HG03039 (cell line): ENCODE measurements around the gene CNTN4.
"Not testable (repeated sequence)": the region's sequence is repeated elsewhere in the genome, so short reads cannot be mapped to it uniquely, and the experiment has no call there.

Experiments
- ATAC-seq: cut with Tn5 transposase; IDR thresholded peaks from one replicate; pipeline ENCODE4 v1.9.1; 2021; ENCODE audit warnings: mild to moderate bottlenecking, moderate library complexity; ENCODE audit not compliant: unreplicated experiment

Gene CNTN4

GRCh38 chr3:2771741-2772140, 673.1 kb downstream of the CNTN4 start:
- no peak for ATAC-seq

- no peak for ATAC-seq
These were observed 674.1 kb downstream of the CNTN4 start for GRCh38 chr3:2772803-2773202.

- no peak for ATAC-seq
These were observed 676.0 kb downstream of the CNTN4 start for GRCh38 chr3:2774481-2775249.

- no peak for ATAC-seq
These were observed 684.6 kb downstream of the CNTN4 start for GRCh38 chr3:2783261-2783660.

- ATAC-seq = peak; percentile 51
These were observed 686.0 kb downstream of the CNTN4 start for GRCh38 chr3:2784627-2785026.

- ATAC-seq = no peak
These were observed 691.7 kb downstream of the CNTN4 start for GRCh38 chr3:2790266-2790815.

- ATAC-seq = no peak
These were observed 693.8 kb downstream of the CNTN4 start for GRCh38 chr3:2792432-2792831.

GRCh38 chr3:2793987-2794386, 695.3 kb downstream of the CNTN4 start:
- ATAC-seq = no peak

- no peak for ATAC-seq
These were observed 703.8 kb downstream of the CNTN4 start for GRCh38 chr3:2802429-2802828.

- ATAC-seq = no peak
These were observed 708.8 kb downstream of the CNTN4 start for GRCh38 chr3:2807514-2807913.

GRCh38 chr3:2810723-2811122, 712.1 kb downstream of the CNTN4 start:
- ATAC-seq = no peak

GRCh38 chr3:2819571-2819970, 720.9 kb downstream of the CNTN4 start:
- no peak for ATAC-seq

GRCh38 chr3:2820982-2821381, 722.3 kb downstream of the CNTN4 start:
- not testable (repeated sequence) for ATAC-seq

GRCh38 chr3:2822611-2823010, 723.9 kb downstream of the CNTN4 start:
- no peak for ATAC-seq

- ATAC-seq = no peak
These were observed 724.4 kb downstream of the CNTN4 start for GRCh38 chr3:2823031-2823430.

- no peak for ATAC-seq
These were observed 725.0 kb downstream of the CNTN4 start for GRCh38 chr3:2823437-2824211.

GRCh38 chr3:2826036-2826435, 727.4 kb downstream of the CNTN4 start:
- ATAC-seq = no peak

GRCh38 chr3:2826453-2826852, 727.8 kb downstream of the CNTN4 start:
- ATAC-seq = peak; percentile 93

GRCh38 chr3:2837239-2837638, 738.6 kb downstream of the CNTN4 start:
- no peak for ATAC-seq

- ATAC-seq = no peak
These were observed 739.2 kb downstream of the CNTN4 start for GRCh38 chr3:2837910-2838309.

GRCh38 chr3:2838546-2839157, 740.0 kb downstream of the CNTN4 start:
- no peak for ATAC-seq

GRCh38 chr3:2839876-2840275, 741.2 kb downstream of the CNTN4 start:
- no peak for ATAC-seq
